H1 (cell line): ENCODE data around the gene CCDC12. TPM values are rescaled to one million over a fixed set of nuclear protein-coding genes. Genes with fewer than 3 reads are reported as not detected.

ENCODE experiments used
- GTF2F1 ChIP-seq: IDR thresholded peaks from 2 replicates; pipeline ENCODE4 v1.6.1; 2012; ENCODE audit warnings: low read depth, low read length, improper control_type of control experiment, borderline replicate concordance
- SP4 ChIP-seq: IDR thresholded peaks from 2 replicates; pipeline ENCODE4 v1.6.1; 2012; ENCODE audit warnings: low read length, inconsistent platforms
- polyA plus RNA-seq, 7 experiments: library from polyadenylated mRNA; depleted of rRNA in 3 of 7; stranded (reverse) in 5 of 7; unstranded in 2 of 7; fragments of >200 nt in 5 of 7; fragments of 200-250 nt in 2 of 7; gene quantifications; 1 replicate in 5 of 7; 2 replicates in 1 of 7; 4 replicates in 1 of 7; pipeline versions ENCODE4 v1.2.1 to v1.2.3, GENCODE V29; 2011 to 2013; ENCODE audit warnings: missing spikeins in 2 of 7, mixed read lengths in 2 of 7
- total RNA-seq: library from RNA; stranded (reverse); fragmentation: NEBNext Ultra II Directional; extraction: Animal tissue kit (Norgen Biotek cat#: 25700); gene quantifications from 2 replicates; pipeline ENCODE4 v1.2.1, GENCODE V29; 2021
- TF ChIP-seq, protein P1 (sequence below): IDR thresholded peaks from 2 replicates; pipeline ENCODE4 v1.6.1; 2011; ENCODE audit warnings: low read depth, mild to moderate bottlenecking, low read length; ENCODE audit not compliant: insufficient read depth

Gene CCDC12
- total and polyA plus RNA-seq, 2 of the 8 experiments (the other 6 are each of a cell fraction or from before 2014, with no cell fraction given) = 29.5 to 41.3 TPM

DNA sequence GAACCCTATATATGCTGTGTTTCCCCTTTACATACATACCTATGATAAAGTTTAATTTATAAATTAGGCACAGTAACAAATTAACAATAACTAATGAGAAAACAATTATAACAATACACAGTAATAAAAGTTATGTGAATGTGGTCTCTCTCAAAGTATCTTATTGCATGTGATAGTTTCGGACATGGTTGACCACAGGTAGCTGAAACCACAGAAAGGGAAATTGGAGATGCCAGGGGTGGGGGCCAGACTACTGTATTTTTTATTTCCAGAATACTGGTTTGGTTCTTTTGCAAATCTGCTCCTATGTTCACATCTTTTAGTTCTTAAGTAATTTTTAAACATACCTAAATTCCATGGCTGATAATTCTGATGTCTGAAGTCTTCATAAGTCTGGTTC, 58.3 kb downstream of the CCDC12 start (continued):
- no peak for TF ChIP-seq SP4
- TF ChIP-seq GTF2F1 = no peak
- TF ChIP-seq, protein P1, sequence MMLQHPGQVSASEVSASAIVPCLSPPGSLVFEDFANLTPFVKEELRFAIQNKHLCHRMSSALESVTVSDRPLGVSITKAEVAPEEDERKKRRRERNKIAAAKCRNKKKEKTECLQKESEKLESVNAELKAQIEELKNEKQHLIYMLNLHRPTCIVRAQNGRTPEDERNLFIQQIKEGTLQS = no peak
